Measurements from ENCODE around the gene FUOM.
A peak's percentile ranks its signal among the peaks of the same experiment; 100 is the strongest.

Gene FUOM

GRCh38 chr10:133366130-133366478 lies 8.3 kb upstream of the FUOM start:
- DNase-seq: no peak

- DNase-seq: no peak
Observed at GRCh38 chr10:133365461-133366129, 7.8 kb upstream of the FUOM start.

GRCh38 chr10:133364645-133365431 lies 7.0 kb upstream of the FUOM start:
- no peak for DNase-seq

- DNase-seq: no peak
Observed at GRCh38 chr10:133362846-133363245, 5.0 kb upstream of the FUOM start.

GRCh38 chr10:133361773-133362441 lies 4.1 kb upstream of the FUOM start:
- DNase-seq: no peak

- DNase-seq: peak; percentile 92 to 95
Observed at GRCh38 chr10:133361227-133361626, 3.4 kb upstream of the FUOM start.

GRCh38 chr10:133359972-133360610 lies 2.3 kb upstream of the FUOM start:
- DNase-seq: no peak

- no peak for DNase-seq
Observed at GRCh38 chr10:133359554-133359971, 1.7 kb upstream of the FUOM start.

GRCh38 chr10:133358925-133359310 lies 1.1 kb upstream of the FUOM start:
- DNase-seq: no peak

- no peak for DNase-seq
Observed at GRCh38 chr10:133358162-133358924, 524 bp upstream of the FUOM start.

GRCh38 chr10:133356549-133357284 lies 1.1 kb downstream of the FUOM start:
- no peak for DNase-seq

- no peak for DNase-seq
Observed at GRCh38 chr10:133355991-133356390, 1.8 kb downstream of the FUOM start.

- DNase-seq: no peak
Observed at GRCh38 chr10:133355266-133355665, 2.6 kb downstream of the FUOM start.

- no peak for DNase-seq
Observed at GRCh38 chr10:133354672-133355240, 3.1 kb downstream of the FUOM start.

- DNase-seq: no peak
Observed at GRCh38 chr10:133353988-133354605, 3.7 kb downstream of the FUOM start.

GRCh38 chr10:133353202-133353959 lies 4.4 kb downstream of the FUOM start:
- no peak for DNase-seq

GRCh38 chr10:133351408-133352318 lies 6.2 kb downstream of the FUOM start:
- DNase-seq: no peak

- no peak for DNase-seq
Observed at GRCh38 chr10:133350950-133351329, 6.9 kb downstream of the FUOM start.

- DNase-seq: no peak
Observed at GRCh38 chr10:133350283-133350949, 7.4 kb downstream of the FUOM start.
